Measurements from ENCODE around the gene MAD2L2. TPM values are rescaled to one million over a fixed set of nuclear protein-coding genes. Genes with fewer than 3 reads are reported as not detected.

The MAD2L2 gene
- total RNA-seq, 1 donor from 2014 or later: 48.0 TPM

DNA sequence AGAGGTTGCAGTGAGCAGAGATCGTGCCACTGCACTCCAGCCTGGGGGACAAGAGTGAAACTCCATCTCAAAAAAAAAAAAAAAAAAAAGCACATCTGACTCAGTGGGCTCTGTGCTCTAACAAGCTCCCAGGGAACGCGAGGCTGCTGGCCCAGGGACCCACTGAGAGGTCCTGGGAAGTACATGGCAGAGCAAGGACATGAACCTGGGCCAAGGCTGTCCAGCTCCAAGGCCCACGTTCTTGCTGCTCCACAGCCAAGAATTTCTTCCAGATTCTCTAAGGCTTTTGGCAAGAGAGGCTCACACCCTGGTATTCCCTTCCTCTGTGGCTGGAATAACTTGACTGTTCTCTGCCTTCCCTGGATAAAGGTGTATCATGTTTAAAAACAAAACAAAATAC lies 39.6 kb upstream of the MAD2L2 start:
- H3K4me3 Mint-ChIP-seq (ENCODE audit: unreplicated experiment): no peak overlapping the region
- H3K36me3 Mint-ChIP-seq (ENCODE audit: unreplicated experiment): no peaks in the 10 kb centered on the region

DNA sequence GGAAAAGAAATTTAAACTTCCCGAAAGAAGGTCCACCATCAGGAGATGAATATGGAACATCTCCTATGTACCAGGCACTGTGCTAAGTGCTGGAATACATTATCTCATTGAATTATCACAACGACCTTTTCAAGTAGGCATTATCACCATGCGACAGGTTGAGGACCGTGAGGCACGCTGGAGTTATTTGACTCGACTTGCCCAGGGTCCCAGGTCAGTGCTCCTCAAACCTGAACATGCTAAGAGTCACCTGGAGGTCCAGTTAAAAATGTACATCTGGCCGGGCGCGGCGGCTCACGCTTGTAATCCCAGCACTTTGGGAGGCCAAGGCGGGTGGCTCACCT lies 39.1 kb upstream of the MAD2L2 start:
- peaks cover 22% of the 10 kb centered on the region for H3K27me3 Mint-ChIP-seq (ENCODE audit: unreplicated experiment)
- DNase-seq (ENCODE audit: extremely low spot score, unreplicated experiment): no peak
- H3K4me3 Mint-ChIP-seq (ENCODE audit: unreplicated experiment): no peak overlapping the region
- H3K4me1 Mint-ChIP-seq (ENCODE audit: unreplicated experiment): peaks cover 4% of the 10 kb centered on the region
- H3K27ac Mint-ChIP-seq (ENCODE audit: unreplicated experiment): no peak overlapping the region
- H3K36me3 Mint-ChIP-seq (ENCODE audit: unreplicated experiment): no peaks in the 10 kb centered on the region
- no peaks in the 10 kb centered on the region for H3K9me3 Mint-ChIP-seq (ENCODE audit: unreplicated experiment)
- TF ChIP-seq, protein P1, sequence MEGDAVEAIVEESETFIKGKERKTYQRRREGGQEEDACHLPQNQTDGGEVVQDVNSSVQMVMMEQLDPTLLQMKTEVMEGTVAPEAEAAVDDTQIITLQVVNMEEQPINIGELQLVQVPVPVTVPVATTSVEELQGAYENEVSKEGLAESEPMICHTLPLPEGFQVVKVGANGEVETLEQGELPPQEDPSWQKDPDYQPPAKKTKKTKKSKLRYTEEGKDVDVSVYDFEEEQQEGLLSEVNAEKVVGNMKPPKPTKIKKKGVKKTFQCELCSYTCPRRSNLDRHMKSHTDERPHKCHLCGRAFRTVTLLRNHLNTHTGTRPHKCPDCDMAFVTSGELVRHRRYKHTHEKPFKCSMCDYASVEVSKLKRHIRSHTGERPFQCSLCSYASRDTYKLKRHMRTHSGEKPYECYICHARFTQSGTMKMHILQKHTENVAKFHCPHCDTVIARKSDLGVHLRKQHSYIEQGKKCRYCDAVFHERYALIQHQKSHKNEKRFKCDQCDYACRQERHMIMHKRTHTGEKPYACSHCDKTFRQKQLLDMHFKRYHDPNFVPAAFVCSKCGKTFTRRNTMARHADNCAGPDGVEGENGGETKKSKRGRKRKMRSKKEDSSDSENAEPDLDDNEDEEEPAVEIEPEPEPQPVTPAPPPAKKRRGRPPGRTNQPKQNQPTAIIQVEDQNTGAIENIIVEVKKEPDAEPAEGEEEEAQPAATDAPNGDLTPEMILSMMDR (IDR thresholded peaks at IDR 0.05): peak; percentile 9

More for the DNA sequence above, 39.6 kb upstream of the MAD2L2 start:
- TF ChIP-seq, protein P1 (IDR thresholded peaks at IDR 0.05): no peak
- no peak for DNase-seq (ENCODE audit: extremely low spot score, unreplicated experiment)
- Mint-ChIP-seq H3K27me3 (ENCODE audit: unreplicated experiment) (peaks cover 20% of the 10 kb centered on the region), H3K27ac (ENCODE audit: unreplicated experiment) (no peak overlapping the region), H3K9me3 (ENCODE audit: unreplicated experiment) (no peaks in the 10 kb centered on the region), H3K4me1 (ENCODE audit: unreplicated experiment) (peaks cover 4% of the 10 kb centered on the region)

DNA sequence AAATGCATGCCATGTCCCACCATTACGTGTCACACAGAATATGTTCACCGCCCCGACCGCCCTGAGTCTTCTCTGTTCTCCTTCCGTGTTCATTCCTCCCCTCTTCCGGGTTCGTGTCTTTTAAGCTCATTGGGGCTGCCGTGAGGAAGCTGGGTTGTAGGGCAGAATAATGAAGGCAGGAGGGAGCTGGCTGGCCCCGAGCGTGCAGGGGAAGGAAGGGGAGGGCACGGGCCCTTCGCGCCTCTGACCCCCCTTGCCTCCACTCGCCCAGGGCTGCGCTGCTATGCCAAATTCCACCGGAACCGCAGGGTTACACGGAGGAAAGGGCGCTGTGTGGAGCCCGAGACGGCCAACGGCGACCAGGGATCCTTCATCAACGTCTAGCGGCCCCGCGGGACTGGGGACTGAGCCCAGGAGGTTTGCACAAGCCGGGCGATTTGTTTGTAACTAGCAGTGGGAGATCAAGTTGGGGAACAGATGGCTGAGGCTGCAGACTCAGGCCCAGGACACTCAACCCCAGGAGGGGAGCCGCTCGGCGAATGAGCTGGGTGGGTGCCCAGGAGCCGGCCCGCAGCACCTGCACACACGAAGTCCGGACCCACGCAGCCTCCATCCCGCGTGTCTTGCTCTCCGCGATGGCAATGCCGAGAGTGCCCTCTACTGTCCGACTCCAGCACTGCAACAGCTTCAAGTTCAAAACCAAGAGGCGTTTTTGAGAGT lies 38.5 kb upstream of the MAD2L2 start:
- peak overlapping the region; percentile 42 for H3K4me3 Mint-ChIP-seq (ENCODE audit: unreplicated experiment)
- TF ChIP-seq, protein P1 (IDR thresholded peaks at IDR 0.05): peak; percentile 97
- DNase-seq (ENCODE audit: extremely low spot score, unreplicated experiment): peak; percentile 88
- H3K27me3 Mint-ChIP-seq (ENCODE audit: unreplicated experiment): peaks cover 25% of the 10 kb centered on the region
- H3K4me1 Mint-ChIP-seq (ENCODE audit: unreplicated experiment): peaks cover 4% of the 10 kb centered on the region
- H3K27ac Mint-ChIP-seq (ENCODE audit: unreplicated experiment): no peak overlapping the region
- H3K9me3 Mint-ChIP-seq (ENCODE audit: unreplicated experiment): no peaks in the 10 kb centered on the region
- H3K36me3 Mint-ChIP-seq (ENCODE audit: unreplicated experiment): no peaks in the 10 kb centered on the region

DNA sequence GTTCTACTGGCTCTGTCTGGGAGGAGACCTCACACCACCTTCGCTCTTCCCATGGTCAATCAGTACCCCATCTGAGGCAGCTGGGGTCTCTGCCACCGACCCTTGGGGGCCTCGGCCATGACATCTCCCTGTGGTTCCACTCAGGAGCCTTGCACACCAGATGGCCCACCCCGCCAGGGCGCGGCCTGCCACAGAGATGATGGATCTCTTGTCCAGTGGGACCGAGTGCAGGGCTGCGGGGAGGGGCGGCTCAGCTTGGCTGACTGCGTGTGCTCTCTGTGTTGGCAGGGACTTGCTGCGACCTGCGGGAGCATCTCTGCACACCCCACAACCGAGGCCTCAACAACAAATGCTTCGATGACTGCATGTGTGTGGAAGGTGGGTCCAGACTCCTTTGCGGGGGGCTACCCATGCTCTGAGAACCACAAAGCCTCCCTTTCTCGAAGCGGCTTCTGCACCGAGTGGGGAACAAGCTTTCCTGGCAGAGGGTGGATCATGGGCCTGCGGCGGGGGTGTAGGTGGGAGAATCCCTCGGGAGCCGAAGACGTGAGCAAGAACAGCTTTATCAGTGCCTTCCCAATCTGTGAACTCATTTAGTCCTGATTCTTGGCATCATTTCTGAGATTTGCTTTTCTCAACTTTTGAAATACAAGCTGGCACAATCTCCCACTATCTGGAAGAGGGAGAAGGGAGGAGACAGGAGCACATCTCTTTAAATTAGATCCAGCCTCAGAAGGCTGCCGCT lies 34.1 kb upstream of the MAD2L2 start:
- Mint-ChIP-seq H3K4me1 (ENCODE audit: unreplicated experiment) (peaks cover 4% of the 10 kb centered on the region), H3K36me3 (ENCODE audit: unreplicated experiment) (no peaks in the 10 kb centered on the region), H3K27me3 (ENCODE audit: unreplicated experiment) (peaks cover 24% of the 10 kb centered on the region), H3K9me3 (ENCODE audit: unreplicated experiment) (no peaks in the 10 kb centered on the region), H3K27ac (ENCODE audit: unreplicated experiment) (no peak overlapping the region), H3K4me3 (ENCODE audit: unreplicated experiment) (no peak overlapping the region)
- no peak for DNase-seq (ENCODE audit: extremely low spot score, unreplicated experiment)
- TF ChIP-seq, protein P1 (IDR thresholded peaks at IDR 0.05): no peak

DNA sequence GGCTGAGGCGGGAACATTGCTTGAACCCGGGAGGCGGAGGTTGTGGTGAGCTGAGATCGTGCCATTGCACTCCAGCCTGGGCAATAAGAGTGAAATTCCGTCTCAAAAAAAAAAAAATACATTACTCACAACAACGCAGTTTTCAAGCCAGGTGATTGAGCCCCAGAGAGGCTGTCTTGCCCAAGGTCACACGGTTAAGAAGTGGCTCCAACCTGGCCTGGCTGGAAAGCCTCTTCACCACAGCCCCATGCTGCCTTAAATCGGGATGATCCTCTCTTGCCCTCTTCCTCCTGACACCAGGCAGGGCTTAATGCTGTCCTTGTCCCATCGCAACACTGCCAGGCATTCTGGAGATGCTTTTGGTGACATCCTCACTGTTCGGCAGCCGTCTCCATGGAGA lies 32.1 kb upstream of the MAD2L2 start:
- Mint-ChIP-seq H3K4me3 (ENCODE audit: unreplicated experiment) (no peak overlapping the region), H3K36me3 (ENCODE audit: unreplicated experiment) (no peaks in the 10 kb centered on the region), H3K9me3 (ENCODE audit: unreplicated experiment) (no peaks in the 10 kb centered on the region), H3K27ac (ENCODE audit: unreplicated experiment) (no peak overlapping the region), H3K4me1 (ENCODE audit: unreplicated experiment) (no peaks in the 10 kb centered on the region), H3K27me3 (ENCODE audit: unreplicated experiment) (peaks cover 17% of the 10 kb centered on the region)
- no peak for DNase-seq (ENCODE audit: extremely low spot score, unreplicated experiment)
- TF ChIP-seq, protein P1 (IDR thresholded peaks at IDR 0.05): no peak

All from osteocyte (in vitro differentiated cells).